GM21526 (cell line): Measurements from ENCODE around the gene TAF11L6.
"Not testable (repeated sequence)": the region's sequence is repeated elsewhere in the genome, so short reads cannot be mapped to it uniquely, and the experiment has no call there.

Experiments
- ATAC-seq: cut with Tn5 transposase; IDR thresholded peaks from one replicate; pipeline ENCODE4 v1.9.1; 2021; ENCODE audit warnings: moderate library complexity; ENCODE audit not compliant: unreplicated experiment, low FRiP score

The TAF11L6 gene

DNA sequence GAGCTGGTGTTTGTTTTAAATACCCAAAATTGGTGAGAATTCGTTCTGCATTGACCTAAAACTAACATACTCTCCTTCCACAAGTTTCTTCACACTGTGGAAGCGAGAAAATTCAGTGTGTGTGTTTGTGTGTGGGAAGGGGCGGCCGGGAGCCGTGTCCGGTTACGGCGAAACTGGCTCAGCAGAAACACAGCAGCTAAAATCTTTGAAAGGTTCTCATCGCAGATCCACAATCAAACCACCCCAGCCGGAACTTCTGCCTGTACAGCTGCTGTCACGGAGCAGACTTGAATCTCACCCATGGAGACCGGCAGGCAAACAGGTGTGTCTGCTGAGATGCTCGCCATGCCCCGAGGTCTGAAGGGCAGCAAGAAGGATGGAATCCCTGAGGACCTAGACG lies at the start of gene TAF11L6:
TSS of gene TAF11L6 (plus strand) at position 301 of the 400 bp plus-strand sequence.
- ATAC-seq, result not testable (repeated sequence)

DNA sequence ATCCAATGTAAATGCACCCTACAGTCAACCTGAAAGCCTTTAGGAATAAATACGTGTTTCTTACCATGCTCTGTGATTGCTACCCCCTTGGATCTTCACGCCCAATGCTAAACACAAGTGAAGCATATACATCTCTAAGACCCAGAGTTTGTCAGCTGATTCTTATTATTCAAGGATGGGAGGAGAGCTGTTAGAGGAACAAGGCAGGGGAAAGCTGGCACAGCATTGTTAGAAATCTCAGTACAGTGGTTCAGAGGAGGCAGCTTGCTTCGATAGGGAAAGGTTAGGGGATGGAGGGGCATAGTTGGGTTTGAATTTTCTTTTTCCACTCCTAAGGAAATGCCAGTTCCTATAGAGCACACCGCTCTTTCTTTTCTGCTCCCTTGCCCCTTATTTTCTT lies 47.1 kb upstream of the TAF11L6 start:
- ATAC-seq, result no peak

DNA sequence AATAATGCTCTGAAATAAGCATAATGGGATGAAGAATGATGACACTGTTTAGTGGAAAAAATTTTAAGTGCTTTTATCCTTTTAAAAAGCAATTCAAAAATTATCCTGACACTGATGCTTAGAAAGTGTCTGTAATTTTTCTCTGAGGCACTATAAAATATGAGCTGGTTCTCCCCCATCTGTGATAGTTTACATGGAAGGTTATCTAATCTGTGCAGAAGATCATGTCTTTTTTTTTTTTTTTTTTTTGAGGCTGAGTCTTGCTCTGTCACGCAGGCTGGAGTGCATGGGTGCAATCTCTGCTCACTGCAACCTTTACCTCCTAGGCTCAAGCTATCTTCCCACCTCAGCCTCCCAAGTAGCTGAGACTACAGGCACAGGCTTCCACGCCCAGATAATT lies 45.7 kb upstream of the TAF11L6 start:
- ATAC-seq, result no peak

DNA sequence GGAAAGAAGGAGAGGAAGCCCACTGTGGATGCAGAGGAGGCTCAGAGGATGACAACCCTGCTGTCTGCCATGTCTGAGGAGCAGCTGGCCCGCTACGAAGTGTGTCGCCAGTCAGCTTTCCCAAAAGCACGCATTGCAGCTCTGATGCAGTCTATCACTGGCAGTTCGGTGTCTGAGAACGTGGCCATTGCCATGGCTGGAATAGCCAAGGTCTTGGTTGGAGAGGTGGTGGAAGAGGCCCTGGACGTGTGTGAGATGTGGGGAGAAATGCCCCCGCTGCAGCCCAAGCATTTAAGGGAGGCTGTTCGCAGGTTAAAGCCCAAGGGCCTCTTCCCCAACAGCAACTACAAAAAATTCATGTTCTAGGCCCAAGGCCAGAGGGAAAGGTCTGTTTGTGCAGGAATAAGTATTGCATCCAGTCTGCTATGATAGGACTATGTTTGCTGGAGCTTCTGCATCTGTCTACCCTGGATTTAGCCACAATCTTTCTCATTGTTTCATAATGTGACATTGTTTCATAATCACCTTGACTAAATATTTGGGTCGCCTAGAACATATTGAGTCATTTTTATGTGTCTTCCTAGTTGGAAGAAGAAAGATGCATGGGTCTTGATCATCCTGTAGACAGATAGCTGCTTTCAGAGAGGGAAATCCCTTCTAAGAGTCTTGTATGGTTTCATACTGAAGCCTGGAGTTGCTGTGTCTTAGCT lies 41.9 kb upstream of the TAF11L6 start:
- ATAC-seq, result not testable (repeated sequence)

DNA sequence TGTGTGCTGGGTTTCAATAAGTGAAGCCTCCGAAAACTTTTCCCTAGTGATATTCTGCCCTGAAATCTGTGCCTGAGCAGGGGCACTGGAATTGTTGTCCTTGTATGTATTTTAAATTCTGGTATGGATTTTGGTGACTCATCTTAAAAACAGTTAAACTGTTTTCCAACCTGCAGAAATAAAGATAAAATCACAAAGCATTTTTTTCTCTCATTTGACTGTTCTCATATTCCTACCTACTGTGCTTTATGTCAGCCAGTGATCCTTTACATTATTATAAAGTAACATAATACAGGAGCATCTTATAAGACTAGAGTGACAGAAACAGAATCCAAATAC lies 41.3 kb upstream of the TAF11L6 start:
- no peak for ATAC-seq

DNA sequence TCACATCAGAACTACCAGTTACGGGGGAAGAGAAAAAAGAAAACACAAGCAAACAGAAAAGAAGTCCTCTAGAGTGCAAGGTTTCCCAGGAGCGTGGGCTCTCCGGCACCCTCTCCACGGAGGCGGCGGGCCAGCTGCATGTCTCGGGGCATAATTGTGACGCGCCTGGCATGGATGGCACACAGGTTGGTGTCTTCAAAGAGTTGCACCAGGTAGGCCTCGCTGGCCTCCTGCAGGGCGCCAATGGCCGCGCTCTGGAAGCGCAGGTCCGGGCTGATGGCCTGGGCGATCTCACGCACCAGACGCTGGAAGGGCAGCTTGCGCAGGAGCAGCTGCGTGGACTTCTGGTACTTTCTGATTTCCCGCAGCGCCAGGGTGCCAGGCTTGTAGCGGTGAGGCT lies 37.2 kb upstream of the TAF11L6 start:
- not testable (repeated sequence) for ATAC-seq

DNA sequence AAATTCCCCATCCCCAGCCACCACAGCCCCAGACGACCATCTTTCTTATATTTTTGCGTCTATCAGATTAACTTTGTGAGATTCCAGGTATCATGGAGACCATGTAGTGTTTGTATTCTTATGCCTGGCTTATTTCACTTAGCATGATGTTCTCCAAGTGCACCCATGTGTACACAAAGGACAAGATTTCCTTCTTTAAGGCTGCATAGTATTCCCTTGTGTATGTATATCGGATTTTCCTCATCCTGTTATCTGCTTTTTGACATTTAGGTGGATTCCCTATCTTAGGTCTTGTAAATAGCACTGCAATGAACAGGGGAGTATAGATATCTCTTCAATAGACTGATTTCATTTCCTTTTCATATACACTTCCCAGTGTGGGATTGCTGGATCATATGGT lies 35.7 kb upstream of the TAF11L6 start:
- no peak for ATAC-seq

DNA sequence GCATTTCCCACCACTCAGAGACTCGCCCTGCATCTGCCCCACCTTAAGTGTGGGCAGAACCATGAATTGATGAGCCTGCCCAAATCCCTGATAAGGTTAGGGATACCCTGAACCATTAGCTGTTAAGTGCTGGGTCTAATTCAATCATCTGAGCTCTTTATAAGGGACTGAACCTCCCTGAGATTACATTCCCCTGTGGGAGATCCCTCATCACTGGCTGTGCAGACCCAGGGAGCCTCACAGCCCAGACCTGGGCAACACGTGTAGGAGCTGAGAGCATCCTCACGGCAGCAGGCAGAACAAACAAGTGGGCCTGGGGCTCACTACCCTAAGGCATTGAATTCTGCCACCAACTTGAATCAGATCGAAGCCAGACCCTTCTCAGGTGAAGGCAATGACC lies 31.0 kb upstream of the TAF11L6 start:
- no peak for ATAC-seq

DNA sequence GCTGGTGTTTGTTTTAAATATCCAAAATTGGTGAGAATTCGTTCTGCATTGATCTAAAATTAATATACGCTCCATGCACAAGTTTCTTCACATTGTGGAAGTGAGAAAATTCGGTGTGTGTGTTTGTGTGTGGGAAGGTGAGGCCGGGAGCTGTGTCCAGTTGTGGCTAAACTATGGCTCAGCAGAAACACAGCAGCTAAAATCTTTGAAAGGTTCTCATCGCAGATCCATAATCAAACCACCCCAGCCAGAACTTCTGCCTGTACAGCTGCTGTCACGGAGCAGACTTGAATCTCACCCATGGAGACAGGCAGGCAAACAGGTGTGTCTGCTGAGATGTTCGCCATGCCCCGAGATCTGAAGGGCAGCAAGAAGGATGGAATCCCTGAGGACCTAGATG lies 30.5 kb upstream of the TAF11L6 start, which contains the start of gene TAF11L2:
TSS of gene TAF11L2 (plus strand) at position 301 of the 400 bp plus-strand sequence.
- ATAC-seq, result not testable (repeated sequence)

DNA sequence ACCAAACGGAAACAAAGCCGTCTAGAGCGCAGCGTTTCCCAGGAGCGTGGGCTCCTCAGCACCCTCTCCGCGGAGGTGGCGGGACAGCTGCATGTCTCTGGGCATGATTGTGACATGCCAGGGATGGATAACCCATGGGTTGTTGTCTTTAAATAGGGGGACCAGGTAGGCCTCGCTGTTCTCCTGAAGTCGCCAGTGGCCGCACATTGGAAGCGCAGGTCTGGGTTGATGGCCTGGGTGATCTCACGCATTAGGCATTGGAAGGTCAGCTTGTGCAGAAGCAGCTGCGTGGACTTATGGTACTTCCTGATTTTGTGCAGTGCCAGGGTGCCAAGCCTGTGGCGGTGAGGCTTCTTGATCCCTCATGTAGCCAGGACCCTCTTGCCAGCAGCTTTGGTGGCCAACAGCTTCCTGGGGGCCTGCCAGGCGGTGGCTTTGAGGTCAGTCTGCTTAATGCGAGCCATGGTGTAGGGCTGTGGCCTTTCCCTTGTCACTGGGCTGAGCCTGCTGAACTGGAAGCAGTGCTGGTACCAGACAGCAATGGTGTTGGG lies 16.6 kb upstream of the TAF11L6 start:
- ATAC-seq, result no peak

DNA sequence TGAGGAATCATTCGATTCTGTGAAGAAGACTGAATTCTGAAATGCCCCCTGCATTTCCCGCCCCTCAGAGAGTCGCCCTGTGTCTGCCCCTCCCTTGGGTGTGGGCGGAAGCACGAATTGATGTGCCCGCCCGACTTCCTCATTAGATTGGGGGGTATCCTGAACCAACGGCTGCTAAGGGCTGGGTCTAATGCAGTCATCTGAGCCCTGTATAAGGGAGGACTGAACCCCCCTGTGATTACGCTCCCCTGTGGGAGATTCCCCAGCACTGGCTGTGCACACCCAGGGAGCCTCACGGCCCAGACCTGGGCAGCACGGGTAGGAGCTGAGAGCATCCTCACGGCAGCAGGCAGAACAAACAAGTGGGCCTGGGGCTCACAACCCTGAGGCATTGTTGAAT lies 10.9 kb upstream of the TAF11L6 start:
- not testable (repeated sequence) for ATAC-seq

DNA sequence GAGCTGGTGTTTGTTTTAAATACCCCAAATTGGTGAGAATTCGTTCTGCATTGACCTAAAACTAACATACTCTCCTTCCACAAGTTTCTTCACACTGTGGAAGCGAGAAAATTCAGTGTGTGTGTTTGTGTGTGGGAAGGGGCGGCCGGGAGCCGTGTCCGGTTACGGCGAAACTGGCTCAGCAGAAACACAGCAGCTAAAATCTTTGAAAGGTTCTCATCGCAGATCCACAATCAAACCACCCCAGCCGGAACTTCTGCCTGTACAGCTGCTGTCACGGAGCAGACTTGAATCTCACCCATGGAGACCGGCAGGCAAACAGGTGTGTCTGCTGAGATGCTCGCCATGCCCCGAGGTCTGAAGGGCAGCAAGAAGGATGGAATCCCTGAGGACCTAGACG lies 10.4 kb upstream of the TAF11L6 start, which contains the start of gene TAF11L3:
TSS of gene TAF11L3 (plus strand) at position 301 of the 400 bp plus-strand sequence.
- ATAC-seq, result not testable (repeated sequence)

DNA sequence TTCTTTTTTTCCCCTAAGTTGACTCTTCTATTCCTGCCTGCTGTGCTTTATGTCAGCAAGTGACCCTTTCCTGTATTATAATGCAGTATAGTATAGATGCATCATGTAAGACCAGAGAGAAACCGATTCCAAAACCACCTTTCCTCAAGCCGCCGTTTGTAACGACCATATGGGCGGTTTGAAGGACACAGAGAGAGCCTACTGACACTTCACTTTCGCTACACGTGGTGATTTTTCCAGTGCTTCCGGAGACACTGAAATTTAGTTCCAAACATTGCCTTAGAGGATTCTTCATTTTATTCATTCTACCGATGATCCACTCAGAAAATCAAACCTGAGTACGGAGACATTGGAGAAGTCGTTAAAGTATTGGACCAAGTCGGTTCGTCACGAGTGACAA lies 9.0 kb upstream of the TAF11L6 start:
- not testable (repeated sequence) for ATAC-seq

DNA sequence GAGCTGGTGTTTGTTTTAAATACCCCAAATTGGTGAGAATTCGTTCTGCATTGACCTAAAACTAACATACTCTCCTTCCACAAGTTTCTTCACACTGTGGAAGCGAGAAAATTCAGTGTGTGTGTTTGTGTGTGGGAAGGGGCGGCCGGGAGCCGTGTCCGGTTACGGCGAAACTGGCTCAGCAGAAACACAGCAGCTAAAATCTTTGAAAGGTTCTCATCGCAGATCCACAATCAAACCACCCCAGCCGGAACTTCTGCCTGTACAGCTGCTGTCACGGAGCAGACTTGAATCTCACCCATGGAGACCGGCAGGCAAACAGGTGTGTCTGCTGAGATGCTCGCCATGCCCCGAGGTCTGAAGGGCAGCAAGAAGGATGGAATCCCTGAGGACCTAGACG lies 7.0 kb upstream of the TAF11L6 start, which contains the start of gene TAF11L4:
TSS of gene TAF11L4 (plus strand) at position 301 of the 400 bp plus-strand sequence.
- ATAC-seq, result not testable (repeated sequence)

DNA sequence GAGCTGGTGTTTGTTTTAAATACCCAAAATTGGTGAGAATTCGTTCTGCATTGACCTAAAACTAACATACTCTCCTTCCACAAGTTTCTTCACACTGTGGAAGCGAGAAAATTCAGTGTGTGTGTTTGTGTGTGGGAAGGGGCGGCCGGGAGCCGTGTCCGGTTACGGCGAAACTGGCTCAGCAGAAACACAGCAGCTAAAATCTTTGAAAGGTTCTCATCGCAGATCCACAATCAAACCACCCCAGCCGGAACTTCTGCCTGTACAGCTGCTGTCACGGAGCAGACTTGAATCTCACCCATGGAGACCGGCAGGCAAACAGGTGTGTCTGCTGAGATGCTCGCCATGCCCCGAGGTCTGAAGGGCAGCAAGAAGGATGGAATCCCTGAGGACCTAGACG lies 3.5 kb upstream of the TAF11L6 start, which contains the start of gene TAF11L5:
TSS of gene TAF11L5 (plus strand) at position 301 of the 400 bp plus-strand sequence.
- ATAC-seq, result not testable (repeated sequence)

DNA sequence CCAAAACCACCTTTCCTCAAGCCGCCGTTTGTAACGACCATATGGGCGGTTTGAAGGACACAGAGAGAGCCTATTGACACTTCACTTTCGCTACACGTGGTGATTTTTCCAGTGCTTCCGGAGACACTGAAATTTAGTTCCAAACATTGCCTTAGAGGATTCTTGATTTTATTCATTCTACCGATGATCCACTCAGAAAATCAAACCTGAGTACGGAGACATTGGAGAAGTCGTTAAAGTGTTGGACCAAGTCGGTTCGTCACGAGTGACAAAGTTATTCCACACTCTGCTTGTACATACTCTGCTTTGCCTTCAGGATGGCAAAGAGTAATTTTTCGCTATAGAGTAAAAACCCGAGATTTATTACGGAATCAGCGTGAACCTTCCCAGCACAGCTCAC lies 2.0 kb upstream of the TAF11L6 start:
- not testable (repeated sequence) for ATAC-seq
